Panc1 (cell line): ENCODE data around the gene RPL18. TPM values are rescaled to one million over a fixed set of nuclear protein-coding genes. Genes with fewer than 3 reads are reported as not detected.

Experiments used
- ATAC-seq: fragments of 200-7000 bp; cut with Tn5 transposase; 2 replicates; pipeline ENCODE4 v1.9.1; 2020; ENCODE audit warnings: mild to moderate bottlenecking, moderate library complexity
- BruUV-seq: library from RNA; stranded (reverse); fragments of 400-500 nt; replicated peaks from 2 replicates; lab custom pipeline; 2021; lab: Mats Ljungman, UMichigan
- CTCF ChIA-PET: fragments of 300-600 bp; sonication (Branson Sonifier 250); formaldehyde crosslinking; loops from one replicate; lab custom pipeline; 2022; ENCODE audit warnings: antibody characterized with exemption; lab: Charles Lee
- POLR2A ChIA-PET: fragments of 300-600 bp; sonication (Branson Sonifier 250); formaldehyde crosslinking; loops from one replicate; lab custom pipeline; 2022; ENCODE audit warnings: antibody characterized with exemption; lab: Charles Lee
- DNase-seq: peaks from one replicate; pipeline ENCODE4 v3.0.0-alpha.2; 2010; ENCODE audit warnings: low read depth, low spot score
- H3K27ac ChIP-seq: 2 replicates; pipeline ENCODE4 v1.5.1; 2011; ENCODE audit warnings: mild to moderate bottlenecking, low read length, inconsistent platforms
- H3K27me3 ChIP-seq: fragments of 200-500 bp; sonication (Bioruptor generic); 2 replicates; pipeline ENCODE4 v1.6.0; 2014; ENCODE audit warnings: low read length, inconsistent platforms; ENCODE audit not compliant: control insufficient read depth, insufficient read depth
- H3K36me3 ChIP-seq: fragments of 200-500 bp; sonication (Bioruptor generic); 2 replicates; pipeline ENCODE4 v1.5.1; 2014; ENCODE audit warnings: inconsistent platforms, mild to moderate bottlenecking, low read length, moderate library complexity; ENCODE audit not compliant: control insufficient read depth, insufficient read depth
- H3K4me1 ChIP-seq: 2 replicates; pipeline ENCODE4 v1.5.1; 2011; ENCODE audit warnings: inconsistent platforms, mild to moderate bottlenecking, low read length, moderate library complexity; ENCODE audit not compliant: control insufficient read depth, insufficient read depth
- H3K4me3 ChIP-seq, 2 experiments: 2 replicates each; pipeline ENCODE4 v1.5.1; 2011 to 2012; ENCODE audit warnings: low read depth in 2 of 2, low read length in 2 of 2, mild to moderate bottlenecking in 2 of 2, inconsistent platforms in 1 of 2, moderate library complexity in 1 of 2
- H3K9me3 ChIP-seq: fragments of 200-500 bp; sonication (Bioruptor generic); 2 replicates; pipeline ENCODE4 v1.5.1; 2014; ENCODE audit warnings: low read depth, mild to moderate bottlenecking, inconsistent platforms, low read length, moderate library complexity; ENCODE audit not compliant: control insufficient read depth, insufficient read depth
- POLR2AphosphoS5 ChIP-seq: IDR thresholded peaks from 2 replicates; pipeline ENCODE4 v1.6.1; 2012; ENCODE audit warnings: mild to moderate bottlenecking, low read depth, low read length, moderate library complexity
- SIN3A ChIP-seq: IDR thresholded peaks from 2 replicates; pipeline ENCODE4 v1.6.1; 2012; ENCODE audit warnings: low read depth, mild to moderate bottlenecking, low read length, moderate library complexity, borderline replicate concordance; ENCODE audit not compliant: insufficient read depth
- TCF7L2 ChIP-seq: IDR thresholded peaks from 2 replicates; pipeline ENCODE4 v1.6.1; 2011; ENCODE audit warnings: mild to moderate bottlenecking, low read depth, low read length, inconsistent platforms
- in situ Hi-C: cut with HindIII; loops from 2 replicates; pipeline ENCODE4 v1.10.0; 2016; ENCODE audit warnings: low sequenced_read_pairs, low pct_unique_long_range_greater_than_20kb
- intact Hi-C: fragments of 100-400 bp; cut with micrococcal nuclease; formaldehyde crosslinking; loops from one replicate; pipeline ENCODE4 v1.10.0; 2022; ENCODE audit not compliant: unreplicated experiment
- total RNA-seq: library from RNA; stranded (reverse); gene quantifications from one replicate; pipeline ENCODE4 v1.2.1, GENCODE V29; 2021; ENCODE audit not compliant: unreplicated experiment
- TF ChIP-seq, protein P1 (sequence below): fragments of 450-650 bp; IDR thresholded peaks from 2 replicates; pipeline ENCODE4 v1.5.1; 2017; ENCODE audit warnings: mild to moderate bottlenecking
- TF ChIP-seq, protein P2 (sequence below), 2 experiments: IDR thresholded peaks; 2 replicates each; pipeline ENCODE4 v1.6.1; 2011 to 2012; ENCODE audit warnings: low read depth in 2 of 2, control low read depth in 1 of 2, low read length in 1 of 2, mild to moderate bottlenecking in 1 of 2, moderate library complexity in 1 of 2; ENCODE audit not compliant: insufficient read depth in 1 of 2

Gene RPL18
- total RNA-seq, 1 experiment from 2014 or later, result 670 TPM

DNA sequence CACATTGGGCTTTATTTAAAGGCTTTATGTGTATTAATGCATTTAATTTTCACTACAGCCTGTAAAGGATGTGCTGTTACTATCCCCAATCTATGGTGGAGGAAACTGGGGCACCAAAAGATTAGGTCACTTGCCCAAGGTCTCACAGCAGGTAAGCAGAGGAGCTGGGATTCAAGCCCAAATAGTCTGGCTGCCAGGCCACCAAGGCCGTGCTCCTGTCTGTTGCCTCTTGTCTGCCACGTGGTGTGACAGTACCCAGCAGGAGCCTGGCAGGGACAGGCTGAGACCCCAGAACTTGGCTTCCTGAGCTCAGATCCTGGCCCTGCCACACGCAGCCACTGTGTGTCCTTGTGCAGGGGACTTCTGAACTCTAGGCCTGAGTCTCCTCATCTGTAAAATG lies 49.4 kb upstream of the RPL18 start:
- H3K36me3 ChIP-seq, result no peaks in the 10 kb centered on the region
- CTCF ChIA-PET, result no interaction called here
- no peaks in the 10 kb centered on the region for H3K4me1 ChIP-seq
- ATAC-seq (no peak), DNase-seq (no peak)
- in situ Hi-C loops, result no loop called here
- intact Hi-C loops, result no loop called here
- no TSS peak for BruUV-seq
- no peak overlapping the region for H3K4me3 ChIP-seq
- TF ChIP-seq POLR2AphosphoS5, result no peak
- TF ChIP-seq, protein P1, sequence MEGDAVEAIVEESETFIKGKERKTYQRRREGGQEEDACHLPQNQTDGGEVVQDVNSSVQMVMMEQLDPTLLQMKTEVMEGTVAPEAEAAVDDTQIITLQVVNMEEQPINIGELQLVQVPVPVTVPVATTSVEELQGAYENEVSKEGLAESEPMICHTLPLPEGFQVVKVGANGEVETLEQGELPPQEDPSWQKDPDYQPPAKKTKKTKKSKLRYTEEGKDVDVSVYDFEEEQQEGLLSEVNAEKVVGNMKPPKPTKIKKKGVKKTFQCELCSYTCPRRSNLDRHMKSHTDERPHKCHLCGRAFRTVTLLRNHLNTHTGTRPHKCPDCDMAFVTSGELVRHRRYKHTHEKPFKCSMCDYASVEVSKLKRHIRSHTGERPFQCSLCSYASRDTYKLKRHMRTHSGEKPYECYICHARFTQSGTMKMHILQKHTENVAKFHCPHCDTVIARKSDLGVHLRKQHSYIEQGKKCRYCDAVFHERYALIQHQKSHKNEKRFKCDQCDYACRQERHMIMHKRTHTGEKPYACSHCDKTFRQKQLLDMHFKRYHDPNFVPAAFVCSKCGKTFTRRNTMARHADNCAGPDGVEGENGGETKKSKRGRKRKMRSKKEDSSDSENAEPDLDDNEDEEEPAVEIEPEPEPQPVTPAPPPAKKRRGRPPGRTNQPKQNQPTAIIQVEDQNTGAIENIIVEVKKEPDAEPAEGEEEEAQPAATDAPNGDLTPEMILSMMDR, result no peak
- TF ChIP-seq TCF7L2, result no peak
- no peaks in the 10 kb centered on the region for H3K27me3 ChIP-seq
- POLR2A ChIA-PET, result no interaction called here
- H3K9me3 ChIP-seq, result no peaks in the 10 kb centered on the region
- H3K27ac ChIP-seq, result no peak overlapping the region

DNA sequence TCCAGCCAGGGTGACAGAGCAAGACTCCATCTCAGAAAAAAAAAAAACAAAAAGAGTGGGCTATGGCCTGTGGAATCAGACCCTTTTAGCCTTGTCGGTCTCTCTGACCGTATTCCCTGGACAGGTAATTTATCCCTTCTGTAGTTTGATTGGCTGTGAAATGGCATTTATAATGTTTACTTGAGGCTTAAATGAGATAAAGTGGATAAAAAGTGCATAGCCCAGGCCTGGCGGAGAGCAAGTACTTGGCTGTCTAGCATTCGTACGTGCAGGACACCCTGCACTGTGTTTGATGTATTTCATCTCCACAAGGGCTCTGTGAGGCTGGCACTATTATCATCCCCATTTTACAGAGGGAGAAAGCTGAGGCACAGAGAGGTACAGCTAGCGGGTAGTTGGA lies 46.8 kb upstream of the RPL18 start:
- DNase-seq, result no peak
- CTCF ChIA-PET, result interaction anchor here (1.2 kb wide), 1 partner anchor 73 kb away, joined by 3 read pairs; no protein-coding TSS in a partner anchor
- TF ChIP-seq POLR2AphosphoS5, result no peak
- TF ChIP-seq, protein P2, sequence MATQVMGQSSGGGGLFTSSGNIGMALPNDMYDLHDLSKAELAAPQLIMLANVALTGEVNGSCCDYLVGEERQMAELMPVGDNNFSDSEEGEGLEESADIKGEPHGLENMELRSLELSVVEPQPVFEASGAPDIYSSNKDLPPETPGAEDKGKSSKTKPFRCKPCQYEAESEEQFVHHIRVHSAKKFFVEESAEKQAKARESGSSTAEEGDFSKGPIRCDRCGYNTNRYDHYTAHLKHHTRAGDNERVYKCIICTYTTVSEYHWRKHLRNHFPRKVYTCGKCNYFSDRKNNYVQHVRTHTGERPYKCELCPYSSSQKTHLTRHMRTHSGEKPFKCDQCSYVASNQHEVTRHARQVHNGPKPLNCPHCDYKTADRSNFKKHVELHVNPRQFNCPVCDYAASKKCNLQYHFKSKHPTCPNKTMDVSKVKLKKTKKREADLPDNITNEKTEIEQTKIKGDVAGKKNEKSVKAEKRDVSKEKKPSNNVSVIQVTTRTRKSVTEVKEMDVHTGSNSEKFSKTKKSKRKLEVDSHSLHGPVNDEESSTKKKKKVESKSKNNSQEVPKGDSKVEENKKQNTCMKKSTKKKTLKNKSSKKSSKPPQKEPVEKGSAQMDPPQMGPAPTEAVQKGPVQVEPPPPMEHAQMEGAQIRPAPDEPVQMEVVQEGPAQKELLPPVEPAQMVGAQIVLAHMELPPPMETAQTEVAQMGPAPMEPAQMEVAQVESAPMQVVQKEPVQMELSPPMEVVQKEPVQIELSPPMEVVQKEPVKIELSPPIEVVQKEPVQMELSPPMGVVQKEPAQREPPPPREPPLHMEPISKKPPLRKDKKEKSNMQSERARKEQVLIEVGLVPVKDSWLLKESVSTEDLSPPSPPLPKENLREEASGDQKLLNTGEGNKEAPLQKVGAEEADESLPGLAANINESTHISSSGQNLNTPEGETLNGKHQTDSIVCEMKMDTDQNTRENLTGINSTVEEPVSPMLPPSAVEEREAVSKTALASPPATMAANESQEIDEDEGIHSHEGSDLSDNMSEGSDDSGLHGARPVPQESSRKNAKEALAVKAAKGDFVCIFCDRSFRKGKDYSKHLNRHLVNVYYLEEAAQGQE (IDR thresholded peaks at IDR 0.05; ENCODE audit: insufficient read depth in 1 of 2, low read depth in 2 of 2, low read length in 1 of 2), result no peak
- no peak for TF ChIP-seq TCF7L2
- TF ChIP-seq SIN3A, result no peak
- TF ChIP-seq, protein P1, result no peak
- ATAC-seq, result no peak
- BruUV-seq, result no TSS peak
- POLR2A ChIA-PET, result interaction anchor here (0.6 kb wide), 1 partner anchor 296 kb away, joined by 4 read pairs; no protein-coding TSS in a partner anchor
- no peak overlapping the region for H3K4me3 ChIP-seq
- H3K9me3 ChIP-seq, result no peaks in the 10 kb centered on the region
- H3K27ac ChIP-seq, result no peak overlapping the region
- no peaks in the 10 kb centered on the region for H3K4me1 ChIP-seq
- in situ Hi-C loops (no loop called here), intact Hi-C loops (no loop called here)
- no peaks in the 10 kb centered on the region for H3K27me3 ChIP-seq
- no peaks in the 10 kb centered on the region for H3K36me3 ChIP-seq
